HG03064 (cell line): ENCODE measurements around the gene FHOD3.

Experiments used
- ATAC-seq: cut with Tn5 transposase; IDR thresholded peaks from one replicate; pipeline ENCODE4 v1.9.1; 2021; ENCODE audit warnings: low read depth; ENCODE audit not compliant: unreplicated experiment

The FHOD3 gene

DNA sequence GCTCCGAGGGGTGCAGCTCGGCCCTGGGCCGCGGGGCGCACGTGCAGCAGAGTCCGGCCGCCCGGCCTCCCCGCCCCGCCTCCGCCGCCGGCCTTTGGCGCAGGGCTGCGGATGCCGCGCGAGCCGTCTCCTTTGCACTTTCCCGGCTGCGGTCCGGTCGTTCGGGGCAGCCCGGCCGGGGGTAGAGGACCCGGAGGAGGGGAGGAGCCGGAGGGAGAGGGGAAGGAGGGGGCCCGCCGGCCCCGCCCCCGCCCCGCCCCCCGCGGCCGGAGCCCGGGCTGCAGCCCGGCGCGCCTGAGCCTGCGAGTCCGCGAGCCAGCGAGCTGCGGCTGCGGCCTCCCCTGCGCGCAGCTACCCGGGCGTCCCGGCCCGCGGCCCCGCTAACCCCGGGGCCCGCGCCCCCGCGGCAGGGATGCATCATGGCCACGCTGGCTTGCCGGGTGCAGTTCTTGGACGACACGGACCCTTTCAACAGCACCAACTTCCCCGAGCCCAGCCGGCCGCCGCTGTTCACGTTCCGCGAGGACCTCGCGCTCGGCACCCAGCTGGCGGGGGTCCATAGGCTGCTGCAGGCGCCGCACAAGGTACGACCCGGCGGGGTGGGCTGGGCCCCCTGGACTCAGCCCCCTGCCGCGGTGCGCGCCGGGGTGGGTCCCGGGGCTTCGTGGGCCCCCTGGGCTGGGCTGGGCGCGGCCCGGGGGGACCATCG is at the start of gene FHOD3:
Gene FHOD3 (plus strand): TSS at position 297 of the 709 bp plus-strand sequence. CDS start 123 bp downstream, at position 420.
- ATAC-seq, result no peak

DNA sequence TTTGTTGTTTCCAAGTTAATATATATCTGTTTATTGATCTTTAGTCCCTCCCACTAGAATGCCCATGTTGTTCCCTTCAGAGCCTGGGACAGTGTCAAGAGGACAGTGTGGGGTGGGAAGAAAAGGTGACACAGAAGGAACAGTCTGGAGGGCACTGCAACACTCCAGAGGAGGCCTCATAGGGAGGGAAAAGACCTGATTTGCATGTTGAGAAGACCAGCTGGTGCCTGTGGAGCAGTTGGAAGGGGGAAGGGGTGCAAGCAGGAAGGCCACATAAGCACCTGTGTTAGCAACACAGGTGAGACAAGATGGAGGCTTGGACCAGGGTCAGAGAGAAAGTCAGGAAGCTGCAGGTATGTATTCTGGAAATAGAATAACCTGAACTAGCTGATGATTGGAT is 48.1 kb upstream of the FHOD3 start:
- no peak for ATAC-seq

DNA sequence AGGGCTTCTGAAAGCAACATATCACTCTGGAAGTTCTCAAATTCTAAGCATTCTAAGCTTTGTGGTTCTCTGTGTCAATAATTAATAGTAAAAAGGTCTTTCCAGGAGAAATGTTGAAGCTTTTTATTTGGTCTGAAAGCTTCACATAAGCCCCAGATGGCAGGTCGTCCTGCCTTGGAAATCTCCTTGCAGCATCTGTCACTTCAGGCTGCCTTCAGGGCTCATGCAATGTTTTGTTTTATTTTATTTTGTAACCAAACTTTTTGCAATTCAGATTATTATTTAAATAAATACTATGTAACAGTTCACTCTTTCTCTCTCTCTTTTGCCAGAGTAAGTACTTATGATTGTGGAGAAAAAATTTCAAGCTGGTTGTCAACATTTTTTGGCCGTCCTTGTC is 46.7 kb upstream of the FHOD3 start:
- ATAC-seq, result no peak

DNA sequence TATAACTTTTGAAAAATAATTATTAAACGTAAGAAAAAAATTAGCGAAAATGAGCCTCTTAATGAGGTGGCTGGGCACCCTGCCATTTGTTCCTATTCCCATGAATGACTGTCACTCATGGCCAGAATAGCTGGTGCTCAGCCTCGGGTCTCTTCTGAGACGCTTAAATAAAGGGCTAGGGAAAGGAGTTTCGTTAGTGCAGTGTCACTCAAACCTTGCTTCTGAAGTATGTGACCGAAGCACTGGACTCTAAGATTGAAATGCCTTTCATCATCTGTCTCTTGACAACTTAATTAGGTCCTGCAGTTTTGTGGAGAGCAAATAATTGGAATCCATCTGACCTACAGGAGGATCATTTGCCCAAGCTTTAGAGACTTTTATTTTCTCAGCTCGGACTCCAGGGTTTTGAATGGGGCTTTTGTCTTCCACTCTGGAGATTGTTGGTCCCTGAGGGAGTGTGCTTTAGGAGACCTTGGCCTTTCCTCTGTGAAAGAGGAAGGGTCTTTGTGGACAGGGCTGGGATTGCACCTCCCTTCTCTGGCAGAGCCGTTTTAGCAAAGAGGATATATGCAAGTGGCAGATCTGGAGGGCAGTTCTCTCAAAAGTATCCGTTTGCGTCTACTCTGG is 42.3 kb upstream of the FHOD3 start:
- ATAC-seq, result no peak

DNA sequence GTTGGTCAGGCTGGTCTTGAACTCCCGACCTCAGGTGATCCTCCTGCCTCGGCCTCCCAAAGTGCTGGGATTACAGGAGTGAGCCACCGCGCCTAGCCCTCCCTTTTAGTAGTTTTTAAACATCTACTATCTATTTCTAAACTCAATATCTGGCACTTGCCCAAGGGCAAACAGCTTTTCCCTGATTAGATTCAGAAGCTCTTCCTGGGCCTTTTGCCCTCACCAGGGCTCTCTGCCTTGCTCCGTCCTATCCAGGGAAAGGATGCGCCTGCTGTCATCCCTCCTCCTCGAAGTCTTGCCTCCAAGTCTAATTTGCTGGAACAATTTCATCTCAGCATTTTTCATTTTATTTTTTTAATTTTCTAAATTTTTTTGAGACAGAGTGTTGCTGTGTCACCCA is 41.4 kb upstream of the FHOD3 start:
- ATAC-seq, result no peak

DNA sequence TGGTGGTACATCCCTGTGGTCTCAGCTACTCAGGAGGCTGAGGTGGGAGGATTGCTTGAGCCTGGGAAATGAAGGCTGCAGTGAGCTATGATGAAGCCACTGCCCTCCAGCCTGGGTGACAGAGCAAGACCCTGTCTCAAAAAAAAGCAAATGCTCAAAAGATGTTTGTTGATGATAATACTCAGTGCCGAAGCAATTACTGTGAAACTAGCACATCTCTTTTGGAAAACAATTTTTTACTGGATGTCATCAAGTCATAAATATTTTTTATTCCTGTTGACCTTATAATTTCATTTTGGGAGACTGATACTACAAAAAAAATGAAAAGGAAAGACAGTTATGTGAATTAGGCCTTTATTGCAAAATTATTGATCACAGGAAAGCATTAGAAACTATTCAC is 34.5 kb upstream of the FHOD3 start:
- ATAC-seq, result no peak

DNA sequence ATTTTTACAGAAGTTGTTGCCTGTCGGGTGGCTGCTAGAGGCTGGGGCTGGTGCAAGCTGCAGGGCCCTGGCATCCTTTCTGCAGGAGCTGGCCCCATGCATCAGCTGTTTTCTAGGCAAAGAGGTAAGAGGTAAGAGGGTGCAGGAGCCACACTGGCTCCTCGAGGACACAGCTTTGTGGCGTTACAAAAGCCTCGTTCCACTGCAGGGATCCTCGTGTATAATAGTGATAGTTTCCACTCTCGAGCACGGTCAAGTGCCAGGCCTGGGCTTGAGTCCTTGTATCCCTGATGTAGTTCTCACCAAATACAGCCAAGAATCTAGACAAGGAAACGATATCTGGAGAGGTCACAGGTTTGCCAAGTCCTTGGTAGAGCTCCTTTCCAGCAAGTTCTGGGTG is 33.2 kb upstream of the FHOD3 start:
- ATAC-seq, result no peak

DNA sequence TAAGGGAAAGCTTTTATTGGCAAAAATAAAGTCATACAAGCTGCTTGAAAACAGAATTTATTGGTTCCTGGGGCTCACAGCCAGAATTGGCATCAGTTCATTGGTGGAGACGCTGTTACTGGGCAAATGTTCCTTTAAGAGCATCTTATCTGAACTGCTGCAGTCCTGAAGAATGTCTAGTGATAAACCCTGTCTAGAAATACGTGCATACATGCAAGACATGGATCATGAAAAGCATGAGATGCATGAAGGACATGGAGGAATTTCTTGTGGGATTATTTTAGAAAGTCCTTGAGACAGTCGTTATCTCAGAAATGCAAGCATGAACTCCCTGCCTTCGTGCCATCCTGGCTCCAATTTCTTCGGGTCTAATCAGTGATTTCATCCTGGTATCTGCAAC is 32.5 kb upstream of the FHOD3 start:
- no peak for ATAC-seq

DNA sequence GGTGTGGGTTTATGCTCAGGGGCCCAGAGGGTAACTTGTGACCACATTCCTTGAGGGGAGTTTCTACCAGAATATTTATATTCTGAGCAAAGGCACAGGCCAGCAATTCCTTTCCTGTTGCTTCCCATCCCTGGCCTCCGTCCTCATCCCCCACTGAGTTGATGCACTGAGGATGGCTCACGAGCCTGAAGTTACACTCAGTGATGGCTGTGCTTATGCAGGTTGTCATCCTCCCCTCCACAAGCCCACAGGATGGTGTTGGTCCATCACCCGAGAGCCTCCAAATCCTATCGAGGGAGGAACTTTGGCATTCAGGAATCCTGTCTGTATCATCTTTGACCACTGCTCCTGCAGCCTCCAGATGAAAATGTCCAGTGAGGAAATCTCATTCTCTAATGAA is 28.4 kb upstream of the FHOD3 start:
- ATAC-seq, result no peak

DNA sequence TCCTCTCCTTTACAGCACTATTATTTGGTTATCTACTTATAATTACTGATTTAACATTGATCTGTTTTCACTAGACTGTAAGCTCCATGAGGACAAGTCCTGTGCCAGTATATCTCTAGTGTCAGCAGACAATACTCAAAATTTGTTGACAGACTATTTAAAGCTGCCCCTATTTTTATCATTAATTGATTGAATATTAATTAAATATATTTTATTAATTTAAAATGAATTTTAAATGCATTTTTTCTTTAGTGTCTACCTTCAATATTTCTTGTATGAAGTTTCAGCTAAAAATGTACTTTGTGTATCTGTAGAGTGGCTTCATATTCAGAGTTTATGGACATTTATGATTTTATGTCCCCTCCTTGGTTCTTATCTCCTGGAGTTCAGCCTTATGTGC is 26.4 kb upstream of the FHOD3 start:
- no peak for ATAC-seq

DNA sequence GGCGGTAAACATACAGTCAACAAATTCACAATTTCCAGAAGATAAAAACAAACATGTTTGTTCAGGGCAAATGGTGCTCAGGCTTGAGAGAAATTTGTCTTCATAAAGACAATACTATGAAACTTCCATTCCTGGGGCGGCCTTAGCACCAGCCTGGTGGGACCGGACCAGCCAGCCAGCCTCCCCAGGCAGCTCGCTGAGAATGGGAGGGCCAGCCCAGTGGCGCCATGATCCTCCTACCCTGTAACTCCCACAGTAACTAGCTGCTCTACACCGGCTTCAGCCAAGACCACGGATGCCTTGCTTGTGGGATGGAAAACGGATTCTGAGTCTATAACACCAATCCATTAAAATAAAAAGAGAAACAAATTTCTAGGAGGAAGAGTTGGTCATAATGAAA is 24.2 kb upstream of the FHOD3 start:
- ATAC-seq, result no peak

DNA sequence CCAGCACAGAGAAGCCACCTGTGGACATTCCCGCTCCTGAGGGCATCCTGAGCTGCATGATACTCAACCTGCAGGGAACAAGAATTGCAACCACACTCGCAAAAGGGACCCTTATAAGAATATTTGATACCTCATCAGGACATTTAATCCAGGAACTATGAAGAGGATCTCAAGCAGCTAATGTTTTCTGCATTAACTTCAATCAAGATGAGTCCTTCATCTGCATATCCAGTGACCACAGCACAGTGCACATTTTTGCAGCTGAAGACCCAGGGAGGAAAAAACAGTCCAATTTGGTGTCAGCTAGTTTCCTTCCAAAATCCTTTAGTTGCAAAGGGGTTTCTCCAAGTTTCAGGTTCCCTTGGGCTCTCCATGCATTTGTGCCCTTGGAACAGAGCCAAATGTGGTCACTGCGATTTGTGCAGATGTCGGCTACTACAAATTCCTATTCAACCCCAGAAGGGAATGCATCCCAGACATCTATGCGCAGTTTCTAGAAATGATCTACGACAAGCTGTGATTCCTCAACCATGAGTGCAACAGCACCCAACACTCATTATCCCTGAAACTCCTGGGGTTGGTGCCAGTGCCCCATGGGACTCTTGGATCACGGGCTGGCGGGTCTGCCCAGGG is 23.3 kb upstream of the FHOD3 start:
- no peak for ATAC-seq

DNA sequence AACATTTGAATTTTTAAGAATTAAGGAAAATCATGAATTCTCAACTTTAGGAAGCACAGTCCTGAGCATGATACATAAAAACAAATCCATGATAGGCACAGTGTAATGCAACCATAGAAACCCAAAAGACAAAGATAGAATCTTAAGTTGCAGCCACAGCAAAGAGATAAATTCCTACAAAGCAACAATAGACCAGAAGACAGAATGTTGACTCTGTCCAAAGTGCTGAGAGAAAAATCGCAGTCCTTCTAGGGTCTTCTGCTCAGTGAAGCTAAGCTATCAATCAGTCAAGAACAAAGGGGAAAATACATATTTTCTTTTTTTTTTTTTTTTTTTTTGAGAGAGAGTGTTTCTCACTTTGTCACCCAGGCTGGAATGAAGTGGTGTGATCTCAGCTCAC is 22.0 kb upstream of the FHOD3 start:
- no peak for ATAC-seq

DNA sequence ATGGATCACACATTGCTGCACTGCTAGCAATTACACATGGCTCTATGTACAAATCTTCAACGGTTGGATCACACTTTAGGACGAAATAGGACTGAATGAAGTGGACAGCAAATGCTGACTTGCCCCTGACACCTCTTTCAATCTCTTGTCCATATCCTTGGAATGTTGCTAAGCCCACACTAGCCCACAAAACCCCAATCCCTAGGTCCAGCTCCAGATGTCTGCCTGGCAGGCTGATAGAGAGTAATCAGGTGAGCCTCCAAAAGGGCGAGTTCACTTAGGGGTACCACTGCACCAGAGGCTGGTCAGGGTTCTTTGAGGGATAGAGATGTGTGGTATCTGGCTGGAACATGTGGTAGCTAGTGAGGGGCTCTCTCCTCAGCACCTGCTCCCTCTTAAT is 18.5 kb upstream of the FHOD3 start:
- ATAC-seq, result no peak

DNA sequence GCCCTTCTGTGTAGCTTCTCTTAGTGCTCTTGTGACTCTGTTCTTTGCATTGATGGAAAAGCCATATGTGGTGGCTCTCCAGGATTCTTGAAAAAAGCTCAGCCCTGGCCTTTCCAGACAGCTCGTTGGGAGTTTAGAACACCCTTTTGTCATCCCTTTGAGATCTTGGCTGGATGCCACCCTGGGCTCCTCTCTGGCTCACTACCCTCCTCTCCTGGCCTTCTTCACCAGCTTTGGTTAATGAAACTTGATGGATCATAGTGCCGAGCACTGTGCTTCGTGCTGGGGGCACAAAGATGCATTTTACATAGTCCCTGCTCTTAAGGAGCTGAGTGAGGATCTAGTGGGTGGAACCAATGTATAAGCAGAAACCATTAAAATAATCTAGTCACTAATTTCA is 15.6 kb upstream of the FHOD3 start:
- ATAC-seq, result no peak

DNA sequence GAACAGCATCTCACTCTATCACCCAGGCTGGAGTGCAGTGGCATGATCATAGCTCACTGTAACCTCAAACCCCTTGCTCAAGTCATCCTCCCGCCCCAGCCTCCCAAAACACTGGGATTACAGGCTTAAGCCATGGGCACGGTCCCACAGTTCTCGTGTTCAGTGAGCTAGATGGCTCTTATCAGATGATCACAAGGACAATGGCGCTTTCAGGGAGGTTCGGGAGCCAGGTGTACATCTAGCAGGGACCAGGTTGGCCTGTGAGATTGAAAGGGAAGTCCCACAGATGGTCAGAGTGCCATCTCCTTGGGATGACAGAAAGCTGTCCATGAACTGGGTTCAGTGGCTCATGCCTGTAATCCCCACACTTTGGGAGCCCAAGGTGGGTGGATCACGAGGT is 14.1 kb upstream of the FHOD3 start:
- no peak for ATAC-seq

DNA sequence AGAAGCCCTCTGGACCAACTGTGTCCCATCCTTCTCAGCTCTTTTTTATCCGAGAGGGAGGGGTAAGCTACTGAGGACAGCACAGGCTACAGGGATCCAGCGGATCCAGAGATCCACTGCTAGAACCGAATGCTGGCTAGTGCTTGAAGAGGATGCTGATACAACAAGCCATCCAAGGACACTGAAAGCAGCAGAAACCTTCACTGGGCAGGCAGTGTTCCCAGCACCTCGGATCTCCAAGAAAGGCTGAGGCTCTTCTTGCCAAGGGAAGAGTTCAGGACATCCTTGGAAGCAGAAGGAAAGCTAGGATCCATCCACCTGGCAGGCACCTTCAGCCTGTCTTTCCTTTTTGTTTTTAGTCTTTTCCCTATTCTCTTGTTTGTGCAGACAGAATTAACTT is 13.2 kb upstream of the FHOD3 start:
- ATAC-seq, result no peak

DNA sequence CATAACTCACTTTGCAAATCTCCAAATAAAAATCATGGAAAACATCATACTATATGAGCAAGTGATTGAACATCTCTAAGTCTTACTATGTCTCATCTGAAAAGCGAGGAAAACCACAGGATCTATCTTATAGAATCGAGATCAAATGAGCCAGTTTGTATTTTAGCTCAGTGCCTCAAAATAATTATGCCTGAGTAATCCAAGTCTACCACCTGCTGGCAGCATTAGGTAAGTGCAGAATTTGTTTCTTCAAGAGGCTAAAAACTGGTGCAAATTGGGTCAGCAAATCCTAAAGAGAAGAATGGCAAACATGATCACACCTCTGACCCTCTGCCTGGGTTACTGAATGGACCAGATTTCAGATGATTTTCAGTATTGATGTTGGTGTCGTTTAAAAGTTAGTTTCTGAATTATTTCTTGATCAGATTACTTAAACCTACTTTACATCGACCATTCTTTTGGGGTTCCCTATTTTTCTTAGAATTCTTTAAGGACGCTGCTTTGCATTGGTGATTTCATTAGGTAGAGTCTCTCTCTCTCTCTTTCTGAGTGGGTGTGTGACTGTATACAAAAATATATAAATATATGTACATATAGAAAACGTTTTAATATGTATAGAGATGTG is 12.7 kb upstream of the FHOD3 start:
- no peak for ATAC-seq

DNA sequence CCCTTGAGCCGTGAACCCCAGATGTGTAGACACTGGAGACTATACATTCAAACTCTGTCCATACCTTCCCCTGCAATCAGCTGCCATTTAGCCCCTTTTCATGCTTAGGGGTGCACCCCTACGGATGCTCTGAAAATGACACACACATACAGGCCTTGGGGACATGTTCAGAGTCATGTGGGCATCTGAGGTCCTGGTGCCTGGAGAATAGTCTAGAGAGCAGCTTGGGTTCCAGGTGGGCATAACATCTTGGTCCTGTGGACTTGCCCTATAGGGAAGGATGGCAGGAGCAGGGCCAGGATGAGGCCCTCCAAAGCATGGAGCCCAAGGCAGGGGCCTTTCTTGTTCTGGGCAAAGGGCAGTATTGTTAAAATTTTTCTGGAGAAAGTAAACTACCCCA is 9.9 kb upstream of the FHOD3 start:
- ATAC-seq, result no peak

DNA sequence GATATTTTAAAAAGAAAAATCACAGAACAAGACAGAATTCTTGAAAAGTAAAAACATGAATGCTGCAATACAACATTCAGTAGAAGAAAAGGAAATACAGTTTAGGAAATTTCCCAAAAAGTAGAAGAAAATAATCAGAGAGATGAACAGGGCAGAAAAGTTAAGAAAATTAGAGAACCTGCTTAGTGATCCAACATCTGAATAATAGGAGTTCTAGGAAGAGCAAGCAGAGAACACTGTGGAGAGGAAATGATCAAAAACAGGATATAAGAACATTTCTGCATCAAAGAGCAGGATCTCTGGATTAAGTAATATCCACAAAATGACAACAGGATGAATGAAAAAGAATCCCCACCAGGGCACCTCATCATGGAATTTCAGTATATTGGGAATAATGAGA is 8.8 kb upstream of the FHOD3 start:
- no peak for ATAC-seq

DNA sequence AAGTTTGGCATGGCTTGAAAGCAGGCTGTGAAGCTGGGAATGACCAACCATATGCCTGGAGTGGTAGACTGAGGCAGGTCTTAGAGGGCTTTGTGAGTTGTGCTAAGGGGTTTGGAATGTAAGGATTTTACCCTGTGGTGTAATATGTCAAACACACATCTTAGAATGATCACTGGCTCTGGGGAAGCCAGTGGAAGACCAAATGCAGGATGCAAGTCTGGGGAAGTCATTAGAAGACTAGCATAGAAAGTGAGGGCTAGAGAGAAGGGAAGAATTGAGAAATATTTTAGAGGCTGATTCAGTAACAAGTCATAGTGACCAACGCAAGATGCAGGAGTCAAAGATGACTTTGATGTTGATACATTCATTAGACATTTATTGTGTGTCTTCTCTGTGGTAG is 3.5 kb upstream of the FHOD3 start:
- ATAC-seq, result no peak

DNA sequence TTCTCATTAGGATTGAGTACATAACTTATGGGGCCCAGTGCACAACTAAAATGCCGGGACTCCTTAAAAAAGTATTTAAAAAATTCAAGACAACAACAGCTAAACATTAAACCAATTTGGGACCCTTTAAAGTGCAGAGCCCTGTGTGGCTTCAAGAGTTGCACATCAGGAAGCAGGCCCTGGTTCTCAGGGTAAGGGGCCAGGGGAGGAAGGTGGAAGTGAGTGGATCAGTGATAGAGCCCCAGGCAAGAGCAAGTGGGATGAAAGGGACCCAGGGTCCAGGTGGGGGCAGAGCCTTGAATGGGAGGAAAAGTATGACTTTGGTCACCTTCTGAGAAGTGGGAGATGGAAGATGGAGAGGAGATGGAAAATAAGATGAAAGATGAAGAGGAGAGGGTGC is 2.3 kb upstream of the FHOD3 start:
- ATAC-seq, result no peak
